A673 (cell line): ENCODE data around the gene ACAD11.

ENCODE experiments used
- EZH2 ChIP-seq: fragments of 200-600 bp; sonication (generic); IDR thresholded peaks from 2 replicates; pipeline ENCODE4 v1.6.1; 2017; ENCODE audit warnings: borderline replicate concordance, low read depth, mild to moderate bottlenecking, mixed read lengths, antibody characterized with exemption, low read length; ENCODE audit not compliant: poor library complexity, severe bottlenecking
- TF ChIP-seq, protein P1 (sequence below): fragments of 300-800, 200-600 bp; sonication (generic); conservative IDR thresholded peaks from 2 replicates; pipeline ENCODE4 v1.5.1; 2017; ENCODE audit warnings: low read depth, mild to moderate bottlenecking, antibody characterized with exemption, low read length, moderate library complexity, mixed read lengths

DNA sequence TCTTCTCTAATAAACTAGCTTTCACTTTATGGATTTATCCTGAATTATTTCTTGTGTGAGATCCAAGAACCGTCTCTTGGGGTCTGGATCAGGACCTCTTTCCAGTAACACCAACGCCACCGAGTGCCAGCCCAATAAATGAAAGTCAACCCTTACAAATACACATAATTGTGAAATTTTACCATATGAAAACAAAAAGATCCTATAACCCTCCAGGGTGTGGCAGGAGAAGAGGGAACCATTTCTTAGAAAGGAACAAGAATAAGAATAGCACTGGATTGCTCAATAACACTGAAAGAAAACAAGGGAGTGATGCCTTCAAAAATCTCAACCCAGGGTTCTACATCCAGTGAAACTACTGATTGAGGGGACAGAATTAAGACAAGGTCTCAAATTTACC lies 114.1 kb downstream of the ACAD11 start:
- TF ChIP-seq, protein P1, sequence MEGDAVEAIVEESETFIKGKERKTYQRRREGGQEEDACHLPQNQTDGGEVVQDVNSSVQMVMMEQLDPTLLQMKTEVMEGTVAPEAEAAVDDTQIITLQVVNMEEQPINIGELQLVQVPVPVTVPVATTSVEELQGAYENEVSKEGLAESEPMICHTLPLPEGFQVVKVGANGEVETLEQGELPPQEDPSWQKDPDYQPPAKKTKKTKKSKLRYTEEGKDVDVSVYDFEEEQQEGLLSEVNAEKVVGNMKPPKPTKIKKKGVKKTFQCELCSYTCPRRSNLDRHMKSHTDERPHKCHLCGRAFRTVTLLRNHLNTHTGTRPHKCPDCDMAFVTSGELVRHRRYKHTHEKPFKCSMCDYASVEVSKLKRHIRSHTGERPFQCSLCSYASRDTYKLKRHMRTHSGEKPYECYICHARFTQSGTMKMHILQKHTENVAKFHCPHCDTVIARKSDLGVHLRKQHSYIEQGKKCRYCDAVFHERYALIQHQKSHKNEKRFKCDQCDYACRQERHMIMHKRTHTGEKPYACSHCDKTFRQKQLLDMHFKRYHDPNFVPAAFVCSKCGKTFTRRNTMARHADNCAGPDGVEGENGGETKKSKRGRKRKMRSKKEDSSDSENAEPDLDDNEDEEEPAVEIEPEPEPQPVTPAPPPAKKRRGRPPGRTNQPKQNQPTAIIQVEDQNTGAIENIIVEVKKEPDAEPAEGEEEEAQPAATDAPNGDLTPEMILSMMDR, result no peak
- no peak for TF ChIP-seq EZH2
